GM19025 (cell line): Measurements from ENCODE around the gene OPCML.

Experiments
- ATAC-seq: cut with Tn5 transposase; IDR thresholded peaks from one replicate; pipeline ENCODE4 v1.9.1; 2021; ENCODE audit warnings: mild to moderate bottlenecking, low read depth, moderate library complexity; ENCODE audit not compliant: unreplicated experiment

Gene OPCML

GRCh38 chr11:132840660-132841059 is 691.6 kb downstream of the OPCML start:
- ATAC-seq = no peak

- ATAC-seq = no peak
These were observed 692.1 kb downstream of the OPCML start for GRCh38 chr11:132840191-132840590.

DNA sequence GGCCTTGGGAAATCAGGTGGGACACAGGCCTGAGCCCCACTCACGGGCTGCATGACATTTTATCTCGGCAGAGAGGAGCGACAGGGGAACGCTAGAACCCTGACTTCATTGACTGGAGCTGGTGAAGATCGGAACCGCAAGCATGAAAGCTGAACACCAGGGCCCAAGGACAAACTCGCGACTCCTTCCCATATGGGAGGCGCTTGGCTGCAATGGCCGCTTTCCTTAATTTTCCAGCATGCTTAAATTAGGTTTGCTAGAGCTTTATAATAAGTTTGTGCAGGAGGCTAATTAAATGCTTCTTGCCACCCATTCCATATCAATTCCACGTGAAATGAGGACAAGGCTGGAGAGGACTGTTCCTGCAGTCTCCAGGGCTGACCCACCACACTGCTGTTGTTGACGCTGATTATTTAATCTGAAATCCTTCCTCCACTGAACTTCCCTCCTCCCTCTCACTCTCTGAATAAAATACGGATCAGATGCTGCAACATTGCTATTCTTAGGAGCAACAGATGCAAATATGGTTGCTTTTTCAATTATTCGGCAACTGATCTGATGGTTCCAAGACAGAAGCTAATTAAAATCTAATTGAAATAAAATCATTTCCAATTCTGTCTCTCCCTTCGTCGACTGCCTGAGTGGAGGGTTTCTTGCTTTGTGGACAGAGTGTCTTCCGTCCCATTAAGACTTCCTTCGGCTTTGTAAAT is 692.9 kb downstream of the OPCML start:
- no peak for ATAC-seq

GRCh38 chr11:132838627-132839026 is 693.7 kb downstream of the OPCML start:
- ATAC-seq = no peak

DNA sequence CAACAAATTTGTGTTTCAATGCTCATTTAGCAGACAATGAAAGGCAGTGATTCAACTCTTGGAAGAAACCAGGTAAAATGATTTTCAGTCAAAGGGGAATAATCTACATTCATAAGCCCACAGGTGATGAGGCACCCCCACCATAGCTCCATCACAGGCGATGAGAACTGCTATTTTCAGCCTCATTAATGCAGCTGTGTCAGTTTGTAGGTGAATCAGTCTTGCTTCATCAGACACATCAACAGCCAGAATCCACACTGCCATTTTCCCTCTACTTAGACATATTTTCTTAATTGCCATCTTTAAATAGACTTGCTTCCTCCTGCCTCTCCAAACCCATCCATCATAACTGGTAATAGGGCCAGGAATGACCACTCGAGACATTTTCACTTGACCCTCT is 701.0 kb downstream of the OPCML start:
- ATAC-seq = no peak

DNA sequence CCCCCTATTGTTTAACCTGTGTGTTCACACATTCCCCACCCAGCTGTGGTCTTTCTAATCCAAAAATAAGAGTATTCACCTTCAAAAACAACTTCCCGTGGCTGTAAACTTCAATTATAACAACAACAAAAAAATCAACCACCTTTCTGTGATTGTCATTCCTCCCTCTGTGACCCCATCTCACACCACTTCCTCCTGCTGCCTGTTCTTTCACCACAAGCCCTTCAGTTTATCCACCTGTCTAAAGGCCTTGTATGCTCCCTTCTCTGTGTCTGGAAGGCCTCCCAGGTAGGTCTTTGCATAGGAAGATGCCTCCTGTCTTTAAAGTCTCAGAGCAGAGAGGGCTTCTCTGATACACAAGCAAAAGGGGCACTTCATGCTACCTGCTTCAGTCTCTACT is 707.7 kb downstream of the OPCML start:
- ATAC-seq = no peak

GRCh38 chr11:132822276-132822675 is 710.0 kb downstream of the OPCML start:
- ATAC-seq = no peak

DNA sequence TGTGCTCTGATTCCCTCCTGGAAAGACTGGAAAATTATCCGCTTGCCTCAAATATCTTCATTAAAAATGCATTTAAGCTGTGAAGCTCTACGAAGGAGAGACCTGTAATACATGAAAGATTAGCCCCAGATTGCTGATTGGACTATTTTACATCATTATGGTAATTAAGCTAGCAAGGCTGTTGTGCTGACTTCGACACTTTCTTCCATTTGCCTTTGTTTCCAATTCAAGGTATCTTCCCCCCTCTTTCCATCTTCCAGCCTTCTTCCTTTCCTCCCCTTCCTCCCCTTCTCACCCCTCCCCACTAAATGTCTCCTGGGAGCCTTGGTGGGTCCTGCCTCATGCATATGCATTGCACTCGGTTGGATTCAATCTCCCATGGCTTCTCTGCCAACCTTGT is 710.8 kb downstream of the OPCML start:
- no peak for ATAC-seq

DNA sequence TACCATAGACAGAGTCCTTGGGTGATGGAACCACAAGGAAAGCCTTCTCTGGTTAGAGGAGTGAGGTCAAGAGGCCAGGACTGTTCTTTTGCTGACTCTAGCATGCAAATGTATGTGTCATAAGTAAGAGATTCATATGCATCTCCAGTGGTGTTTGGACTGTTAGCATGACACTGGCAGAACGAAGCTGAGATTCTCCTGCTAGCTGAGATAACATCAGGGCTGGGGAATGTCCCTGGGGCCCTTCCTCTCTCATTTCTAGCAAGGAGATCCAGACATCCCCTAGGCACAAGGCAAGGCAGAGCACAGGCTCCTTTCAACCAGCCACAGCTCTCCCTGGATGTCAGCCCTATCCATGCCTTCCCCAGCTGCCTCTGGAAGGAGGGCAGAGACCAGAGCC is 711.3 kb downstream of the OPCML start:
- no peak for ATAC-seq

DNA sequence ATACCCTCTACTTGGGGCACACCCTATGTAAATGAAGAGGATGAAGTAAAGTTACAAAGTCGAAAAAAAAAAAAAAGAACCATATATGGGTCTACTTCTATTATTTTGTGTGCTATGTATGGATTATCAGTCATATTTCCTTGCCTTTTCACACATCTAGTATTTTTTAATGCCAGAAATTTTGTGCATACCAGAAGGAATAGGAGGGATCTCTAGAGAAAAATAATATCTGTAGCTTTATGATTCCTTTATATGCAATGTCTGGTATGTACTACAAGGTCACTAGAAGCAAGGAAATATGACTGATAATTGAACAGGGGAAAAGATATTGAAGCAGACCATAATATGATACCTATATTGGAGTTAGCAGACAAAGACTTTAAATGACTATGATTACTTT is 713.4 kb downstream of the OPCML start:
- no peak for ATAC-seq

- no peak for ATAC-seq
These were observed 714.9 kb downstream of the OPCML start for GRCh38 chr11:132817387-132817786.

DNA sequence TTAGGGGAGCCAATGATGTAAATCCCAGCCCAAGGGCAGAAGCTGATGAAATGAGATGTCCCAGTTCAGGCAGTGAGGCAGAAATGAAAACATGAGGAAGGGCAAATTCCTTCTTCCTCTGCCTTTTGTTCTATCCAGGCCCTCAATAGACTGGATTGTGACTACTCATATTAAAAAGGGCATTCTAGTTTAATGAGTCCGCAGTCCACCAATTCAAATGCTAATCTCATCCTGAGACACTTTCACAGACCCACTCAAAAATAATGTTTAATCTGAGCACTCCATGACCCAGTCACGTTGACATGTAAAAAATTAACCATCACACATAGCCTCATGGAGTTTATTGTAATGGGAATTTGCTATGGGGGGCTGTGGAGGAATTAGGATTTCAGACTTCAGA is 717.9 kb downstream of the OPCML start:
- no peak for ATAC-seq

GRCh38 chr11:132811649-132812048 is 720.7 kb downstream of the OPCML start:
- ATAC-seq = no peak

- ATAC-seq = no peak
These were observed 723.2 kb downstream of the OPCML start for GRCh38 chr11:132809070-132809469.

DNA sequence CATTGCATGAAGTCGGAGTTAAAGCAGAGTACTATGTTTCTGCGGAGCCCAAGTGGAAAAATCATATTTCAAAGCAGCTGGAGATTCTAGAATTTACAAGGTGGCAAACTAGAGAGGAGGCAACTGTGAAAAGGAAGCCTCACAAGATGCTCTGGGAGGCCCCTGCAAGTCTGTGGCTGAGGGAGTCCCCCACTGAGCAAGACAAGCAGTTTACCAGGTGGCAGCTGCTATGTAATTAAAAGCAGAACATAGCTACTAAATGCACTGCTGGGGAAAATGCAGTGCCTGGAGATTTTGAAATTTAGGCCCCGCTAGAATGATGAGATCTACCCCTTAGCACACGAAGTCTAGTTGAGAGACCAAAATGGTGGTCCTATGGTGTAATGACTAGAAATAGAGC is 728.0 kb downstream of the OPCML start:
- ATAC-seq = no peak

- no peak for ATAC-seq
These were observed 728.9 kb downstream of the OPCML start for GRCh38 chr11:132803436-132803835.

GRCh38 chr11:132802947-132803346 is 729.4 kb downstream of the OPCML start:
- ATAC-seq = no peak

- no peak for ATAC-seq
These were observed 738.5 kb downstream of the OPCML start for GRCh38 chr11:132793831-132794230.

- ATAC-seq = no peak
These were observed 739.8 kb downstream of the OPCML start for GRCh38 chr11:132792341-132793140.

DNA sequence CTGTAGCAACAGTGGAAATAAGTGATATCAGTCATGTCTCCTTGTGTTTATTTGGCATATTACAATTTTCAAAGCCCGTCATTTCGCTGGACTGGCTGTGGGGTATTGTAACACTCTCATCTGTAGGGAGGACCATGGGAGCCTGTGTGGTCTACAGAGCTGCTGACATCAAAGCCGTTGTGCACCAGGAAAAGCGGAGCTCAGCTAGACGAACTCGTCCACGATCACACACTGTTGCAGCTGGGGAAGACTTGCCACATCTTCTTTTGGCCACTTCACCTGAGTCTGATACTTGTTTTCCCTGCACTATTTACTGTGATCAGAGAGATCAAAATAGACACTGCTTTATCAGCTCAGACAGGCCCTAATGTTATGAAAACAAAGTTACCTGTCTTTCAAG is 741.3 kb downstream of the OPCML start:
- ATAC-seq = no peak

GRCh38 chr11:132790466-132790865 is 741.8 kb downstream of the OPCML start:
- ATAC-seq = no peak

DNA sequence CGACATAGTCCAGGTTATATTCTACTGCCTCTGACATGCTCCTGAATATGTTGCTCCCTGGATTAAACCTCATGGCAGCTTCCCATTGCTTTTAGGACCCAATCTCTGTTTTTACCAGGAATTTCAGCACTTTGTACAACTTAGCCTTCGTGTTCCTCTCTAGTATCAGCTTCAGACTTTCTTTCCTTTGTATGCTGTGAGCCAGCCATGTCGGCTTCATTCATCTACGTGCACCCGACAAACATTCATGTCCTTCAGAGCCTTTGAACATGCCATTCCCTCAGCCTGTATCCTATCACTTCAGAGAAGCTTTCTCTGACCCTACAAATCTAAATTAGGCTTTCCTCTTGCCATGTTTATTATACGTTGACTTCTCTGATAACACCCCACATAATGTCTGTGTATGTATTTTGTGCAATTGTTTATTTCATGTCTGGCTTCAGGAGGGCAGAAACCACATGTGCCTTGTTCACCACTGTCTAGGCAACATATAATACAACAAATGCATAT is 743.4 kb downstream of the OPCML start:
- ATAC-seq = no peak
